GM18858 (cell line): ENCODE measurements around the gene SH2B3.
"Not testable (repeated sequence)": the region's sequence is repeated elsewhere in the genome, so short reads cannot be mapped to it uniquely, and the experiment has no call there.

Source experiments
- ATAC-seq: cut with Tn5 transposase; IDR thresholded peaks from one replicate; pipeline ENCODE4 v1.9.1; 2021; ENCODE audit not compliant: unreplicated experiment

SH2B3 gene

GRCh38 chr12:111455448-111456320 is 50.0 kb downstream of the SH2B3 start:
- no peak for ATAC-seq

- no peak for ATAC-seq
These were observed 51.3 kb downstream of the SH2B3 start for GRCh38 chr12:111457071-111457470.

DNA sequence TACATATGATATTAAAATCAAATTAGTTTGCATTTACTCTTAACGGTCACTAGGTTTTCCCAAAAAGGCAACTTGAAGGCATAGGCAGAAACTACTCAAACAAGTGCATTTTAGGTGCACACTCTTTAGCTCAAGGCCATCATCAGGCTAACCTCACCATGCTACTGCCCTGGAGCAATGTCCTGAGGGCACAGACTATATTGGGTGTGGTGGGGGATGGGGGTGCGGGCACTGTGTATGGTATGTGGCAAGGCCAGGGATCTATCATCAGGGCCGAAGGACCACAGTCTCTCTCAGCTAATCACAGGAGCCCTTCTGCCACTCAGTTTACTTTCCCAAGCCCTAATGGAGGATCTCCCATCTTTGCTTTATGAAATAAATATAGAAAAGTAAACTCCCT is 51.9 kb downstream of the SH2B3 start:
- ATAC-seq: no peak

- no peak for ATAC-seq
These were observed 52.9 kb downstream of the SH2B3 start for GRCh38 chr12:111458546-111459172.

DNA sequence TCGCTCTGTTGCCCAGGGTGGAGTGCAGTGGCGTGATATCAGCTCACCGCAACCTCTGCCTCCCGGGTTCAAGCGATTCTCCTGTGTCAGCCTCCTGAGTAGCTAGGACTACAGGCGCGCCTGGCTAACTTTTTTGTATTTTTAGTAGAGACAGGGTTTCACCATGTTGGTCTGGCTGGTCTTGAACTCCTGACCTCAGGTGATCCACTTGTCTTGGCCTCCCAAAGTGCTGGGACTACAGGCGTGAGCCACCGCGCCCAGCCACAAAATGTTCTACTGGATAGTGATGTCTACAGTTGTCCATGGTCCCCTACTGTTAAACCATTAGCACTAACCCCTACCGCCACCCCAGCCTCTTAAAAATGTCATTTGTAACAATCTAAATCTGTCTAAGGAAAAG is 54.4 kb downstream of the SH2B3 start:
- ATAC-seq: not testable (repeated sequence)

DNA sequence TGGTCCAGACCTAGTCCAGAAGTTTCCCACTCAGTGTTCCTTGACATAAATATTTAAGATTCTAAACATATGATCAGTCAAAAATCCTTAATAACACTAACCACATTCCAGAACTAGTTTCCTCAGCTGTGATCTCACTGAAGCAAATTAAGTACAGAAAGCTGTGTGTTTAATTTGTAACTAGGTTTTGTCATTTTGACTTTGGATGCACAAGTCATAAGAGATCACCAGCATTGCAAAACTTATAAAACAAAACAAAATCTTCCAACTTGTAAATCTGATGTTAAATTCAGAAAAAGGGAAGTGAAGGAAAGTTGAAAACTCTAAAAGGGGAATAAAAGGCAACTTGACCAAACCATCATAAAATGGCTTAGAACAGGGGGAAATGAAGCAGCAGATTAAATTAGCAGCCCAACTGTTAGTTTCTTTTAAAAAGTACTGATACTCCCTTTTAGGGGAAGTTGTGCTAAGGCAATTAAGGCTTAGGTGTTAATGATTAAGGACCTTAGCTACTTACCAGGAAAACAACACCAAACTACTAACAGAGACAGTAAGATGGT is 56.6 kb downstream of the SH2B3 start:
- no peak for ATAC-seq

DNA sequence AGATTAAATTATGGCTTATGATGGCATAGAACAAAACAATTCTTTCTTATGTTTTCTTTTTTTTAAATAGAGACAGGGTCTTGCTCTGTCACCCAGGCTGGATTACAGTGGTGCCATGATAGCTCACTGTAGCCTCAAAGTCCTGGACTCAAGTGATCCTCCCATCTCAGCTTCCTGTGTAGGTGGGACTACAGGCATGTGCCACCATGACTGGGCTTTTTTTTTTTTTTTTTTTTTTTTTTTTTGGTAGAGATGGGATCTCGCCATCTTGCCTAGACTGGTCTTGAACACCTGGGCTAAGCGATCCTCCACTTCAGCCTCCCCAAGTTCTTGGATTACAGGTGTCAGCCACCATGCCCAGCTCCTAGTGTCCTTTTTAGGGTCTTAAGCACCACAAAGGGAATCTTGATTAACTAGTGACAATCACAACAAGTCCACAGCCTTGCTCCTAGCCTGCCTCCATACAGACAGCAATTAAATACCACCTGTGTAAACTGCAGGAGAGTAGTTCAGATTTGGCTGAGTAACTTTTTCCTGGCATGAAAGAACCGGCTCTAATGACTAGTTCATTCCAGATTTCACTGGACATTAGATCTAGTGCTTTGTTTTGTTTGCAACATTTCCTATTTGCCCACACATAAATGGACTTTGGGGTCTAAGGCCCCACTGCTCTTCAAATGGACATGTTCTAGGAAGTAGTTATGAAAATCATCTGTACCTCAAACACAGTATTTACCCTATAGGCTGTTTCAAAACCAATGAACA is 61.6 kb downstream of the SH2B3 start:
- no peak for ATAC-seq

DNA sequence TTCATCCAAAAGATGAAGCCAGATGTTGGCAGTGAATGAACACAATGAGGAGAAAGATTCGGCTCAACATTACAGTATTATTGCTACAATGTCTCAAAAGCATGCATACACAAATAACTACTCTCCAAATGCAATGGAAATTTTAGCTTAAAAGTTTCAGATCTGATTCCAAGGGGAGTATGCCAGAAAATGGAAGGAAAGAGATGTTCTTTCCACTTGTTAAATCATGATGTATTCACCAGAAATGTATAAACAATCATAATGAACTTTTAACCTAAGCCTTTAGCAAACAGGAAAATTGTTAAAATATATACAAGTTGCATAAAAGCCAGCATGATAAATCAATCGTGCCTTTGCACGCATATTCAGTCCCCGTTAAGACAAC is 62.1 kb downstream of the SH2B3 start:
- ATAC-seq: no peak

- ATAC-seq: no peak
These were observed 63.7 kb downstream of the SH2B3 start for GRCh38 chr12:111469401-111469800.

DNA sequence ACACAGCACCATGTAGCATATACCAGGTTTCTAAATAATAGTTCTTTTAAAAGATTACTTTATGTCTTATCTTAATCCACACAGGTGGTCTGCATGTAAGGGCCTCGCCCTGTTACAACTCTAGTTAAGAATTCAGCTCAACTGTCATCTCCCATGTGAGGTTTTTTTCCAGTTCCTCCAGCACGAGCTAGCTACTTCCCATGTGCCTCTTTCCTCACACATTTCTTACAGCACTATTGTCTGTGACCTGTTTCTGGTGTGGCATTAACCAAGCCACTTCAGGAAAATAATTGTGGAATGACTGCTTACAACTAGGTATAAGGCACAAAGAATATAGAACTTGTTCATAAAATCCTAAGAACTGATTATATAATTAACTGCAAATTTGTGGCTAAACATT is 65.5 kb downstream of the SH2B3 start:
- no peak for ATAC-seq

GRCh38 chr12:111482462-111482861 is 76.7 kb downstream of the SH2B3 start:
- ATAC-seq: no peak

- no peak for ATAC-seq
These were observed 82.5 kb downstream of the SH2B3 start for GRCh38 chr12:111488271-111488670.

- ATAC-seq: no peak
These were observed 83.1 kb downstream of the SH2B3 start for GRCh38 chr12:111488798-111489197.

GRCh38 chr12:111492979-111493378 is 87.3 kb downstream of the SH2B3 start:
- ATAC-seq: not testable (repeated sequence)

DNA sequence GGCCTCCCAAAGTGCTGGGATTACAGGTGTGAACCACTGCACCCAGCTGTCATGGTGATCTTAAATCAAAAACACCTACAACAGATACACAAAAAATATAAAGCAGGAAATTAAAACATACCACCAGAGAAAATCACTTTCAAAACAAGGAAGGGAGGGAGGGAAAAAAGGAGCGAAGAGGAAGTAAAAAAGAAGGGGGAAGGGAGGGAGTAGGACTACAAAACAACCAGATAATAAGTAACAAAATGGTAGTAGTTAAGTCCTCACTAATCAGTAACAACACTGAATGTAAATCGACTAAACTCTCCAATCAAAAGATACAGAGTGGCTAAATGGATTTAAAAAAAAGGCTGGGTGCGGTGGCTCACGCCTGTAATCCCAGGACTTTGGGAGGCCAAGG is 89.0 kb downstream of the SH2B3 start:
- no peak for ATAC-seq
